Stimulated activated CD4-positive, alpha-beta T cell treated with anti-CD3 and anti-CD28 coated beads, Interleukin-1b, Interleukin-23, amount 100 ng/mL, for 4 hours (primary cell): ENCODE results near the gene GPR37L1.
"Not testable (repeated sequence)": the region's sequence is repeated elsewhere in the genome, so short reads cannot be mapped to it uniquely, and the experiment has no call there.

Experiments
- DNase-seq, 2 donors: peaks; one replicate each; pipeline ENCODE4 v3.0.0-alpha.2; 2020; ENCODE audit warnings: low read depth in 2 of 2

Gene GPR37L1

GRCh38 chr1:202167708-202168415 lies 45.1 kb downstream of the GPR37L1 start:
- no peak for DNase-seq

- DNase-seq: no peak
Measured at GRCh38 chr1:202168861-202169260, 46.1 kb downstream of the GPR37L1 start.

GRCh38 chr1:202170726-202171125 lies 48.0 kb downstream of the GPR37L1 start:
- DNase-seq: no peak

- no peak for DNase-seq
Measured at GRCh38 chr1:202171292-202172014, 48.7 kb downstream of the GPR37L1 start.

- no peak for DNase-seq
Measured at GRCh38 chr1:202172015-202172355, 49.3 kb downstream of the GPR37L1 start.

- DNase-seq: no peak
Measured at GRCh38 chr1:202173993-202174392, 51.3 kb downstream of the GPR37L1 start.

GRCh38 chr1:202176949-202177927 lies 54.5 kb downstream of the GPR37L1 start:
- DNase-seq: no peak

GRCh38 chr1:202179828-202180750 lies 57.4 kb downstream of the GPR37L1 start:
- no peak for DNase-seq

GRCh38 chr1:202180751-202181139 lies 58.0 kb downstream of the GPR37L1 start:
- DNase-seq: not testable (repeated sequence)

GRCh38 chr1:202181586-202181985 lies 58.9 kb downstream of the GPR37L1 start:
- DNase-seq: no peak

GRCh38 chr1:202182040-202182877 lies 59.5 kb downstream of the GPR37L1 start:
- no peak for DNase-seq
